Uterus (tissue), 2 donors: Measurements from ENCODE around the gene HK3.

ENCODE experiments used
- CTCF ChIP-seq, 4 experiments: fragments of 200-600 bp in 2 of 4; fragments of 450-650 bp in 2 of 4; sonication (generic) in 2 of 4; IDR thresholded peaks; one replicate each; pipeline ENCODE4 v1.5.1; 2016 to 2019; ENCODE audit warnings: antibody characterized with exemption in 4 of 4, mild to moderate bottlenecking in 2 of 4, moderate library complexity in 1 of 4
- POLR2A ChIP-seq, 2 donors: fragments of 450-650 bp; IDR thresholded peaks; one replicate each; pipeline ENCODE4 v1.6.1; 2016; ENCODE audit warnings: antibody characterized with exemption in 2 of 2, mild to moderate bottlenecking in 1 of 2, moderate library complexity in 1 of 2

- TF ChIP-seq POLR2A (IDR thresholded peaks at IDR 0.05) (no peak), CTCF (IDR thresholded peaks at IDR 0.05) (no peak)
Observed at GRCh38 chr5:176855598-176855997, 43.5 kb downstream of the HK3 start.
